ENCODE data around the gene IL33.

DNA sequence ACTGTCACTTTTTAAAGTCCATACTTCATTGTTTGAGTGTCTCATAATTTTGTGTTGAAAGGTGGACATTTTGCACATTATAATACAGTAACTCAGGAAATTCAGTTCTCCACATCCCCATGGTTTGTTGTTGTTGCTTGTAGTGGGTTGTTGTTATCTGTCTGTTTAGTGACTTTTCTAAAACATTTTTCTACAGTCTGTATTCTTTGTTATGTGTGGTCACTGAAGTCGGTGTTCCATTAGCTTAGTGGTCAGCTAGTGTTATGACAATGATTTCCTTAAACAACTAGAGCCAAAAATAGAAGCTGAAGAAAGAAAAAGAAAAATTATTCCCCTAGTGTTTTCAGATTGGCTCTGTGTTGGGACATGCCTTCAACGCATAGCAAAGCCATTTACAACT, 5.6 kb upstream of the IL33 start:
- TF ChIP-seq, protein P1, sequence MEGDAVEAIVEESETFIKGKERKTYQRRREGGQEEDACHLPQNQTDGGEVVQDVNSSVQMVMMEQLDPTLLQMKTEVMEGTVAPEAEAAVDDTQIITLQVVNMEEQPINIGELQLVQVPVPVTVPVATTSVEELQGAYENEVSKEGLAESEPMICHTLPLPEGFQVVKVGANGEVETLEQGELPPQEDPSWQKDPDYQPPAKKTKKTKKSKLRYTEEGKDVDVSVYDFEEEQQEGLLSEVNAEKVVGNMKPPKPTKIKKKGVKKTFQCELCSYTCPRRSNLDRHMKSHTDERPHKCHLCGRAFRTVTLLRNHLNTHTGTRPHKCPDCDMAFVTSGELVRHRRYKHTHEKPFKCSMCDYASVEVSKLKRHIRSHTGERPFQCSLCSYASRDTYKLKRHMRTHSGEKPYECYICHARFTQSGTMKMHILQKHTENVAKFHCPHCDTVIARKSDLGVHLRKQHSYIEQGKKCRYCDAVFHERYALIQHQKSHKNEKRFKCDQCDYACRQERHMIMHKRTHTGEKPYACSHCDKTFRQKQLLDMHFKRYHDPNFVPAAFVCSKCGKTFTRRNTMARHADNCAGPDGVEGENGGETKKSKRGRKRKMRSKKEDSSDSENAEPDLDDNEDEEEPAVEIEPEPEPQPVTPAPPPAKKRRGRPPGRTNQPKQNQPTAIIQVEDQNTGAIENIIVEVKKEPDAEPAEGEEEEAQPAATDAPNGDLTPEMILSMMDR (conservative IDR thresholded peaks at IDR 0.05 in 1 of 2, IDR thresholded peaks at IDR 0.05 in 1 of 2; ENCODE audit: low read depth in 1 of 2, low read length in 2 of 2), result no peak
- TF ChIP-seq EZH2 (IDR thresholded peaks at IDR 0.05; ENCODE audit: low read length, missing control alignments), result no peak

Measured in fibroblast of lung (primary cell).